HepG2 (cell line): ENCODE results near the gene TNFSF12. TPM values are rescaled to one million over a fixed set of nuclear protein-coding genes. Genes with fewer than 3 reads are reported as not detected.
A peak's percentile ranks its signal among the peaks of the same experiment; 100 is the strongest.

ENCODE experiments used
- EP300 ChIP-seq, 3 experiments: sonication (generic) in 1 of 3; formaldehyde crosslinking in 1 of 3; IDR thresholded peaks; 2 replicates each; pipeline versions ENCODE4 v1.5.1 to v1.6.1; 2011 to 2020; ENCODE audit warnings: low read depth in 2 of 3, low read length in 2 of 3, borderline replicate concordance in 1 of 3, improper control_type of control experiment in 1 of 3, mild to moderate bottlenecking in 1 of 3, missing genetic modification reagents in 1 of 3, moderate library complexity in 1 of 3
- GABPA ChIP-seq, 2 experiments: IDR thresholded peaks; 2 replicates each; pipeline ENCODE4 v1.6.1; 2011 to 2016; ENCODE audit warnings: low read depth in 2 of 2, low read length in 1 of 2, missing biosample characterization in 1 of 2, missing genetic modification characterization in 1 of 2
- KDM1A ChIP-seq: IDR thresholded peaks from 2 replicates; pipeline ENCODE4 v1.6.1; 2016; ENCODE audit warnings: missing compliant biosample characterization
- MAF1 ChIP-seq: sonication (generic); formaldehyde crosslinking; IDR thresholded peaks from 2 replicates; pipeline ENCODE4 v1.5.0; 2020; ENCODE audit warnings: missing genetic modification reagents, borderline replicate concordance
- MAFK ChIP-seq, 2 experiments: IDR thresholded peaks in 1 of 2; conservative IDR thresholded peaks in 1 of 2; 2 replicates each; pipeline ENCODE4 v1.6.1; 2011; ENCODE audit warnings: improper control_type of control experiment in 2 of 2, low read length in 2 of 2
- MBNL3 ChIP-seq: fragments of 250-450 bp; sonication (Bioruptor Pico); conservative IDR thresholded peaks from 2 replicates; pipeline ENCODE4 v1.8.0; 2022; ENCODE audit warnings: mild to moderate bottlenecking, inconsistent platforms
- MED1 ChIP-seq: sonication (generic); formaldehyde crosslinking; IDR thresholded peaks from 2 replicates; pipeline ENCODE4 v1.4.0; 2020; ENCODE audit warnings: missing genetic modification reagents
- MYC ChIP-seq: sonication (generic); formaldehyde crosslinking; IDR thresholded peaks from 2 replicates; pipeline ENCODE4 v1.9.0; 2021; ENCODE audit warnings: missing genetic modification reagents, borderline replicate concordance
- NAIF1 ChIP-seq: sonication (generic); formaldehyde crosslinking; IDR thresholded peaks from 2 replicates; pipeline ENCODE4 v1.5.0; 2020; ENCODE audit warnings: mild to moderate bottlenecking, missing genetic modification reagents, borderline replicate concordance
- NR2F1 ChIP-seq, 2 experiments: fragments of 450-650 bp in 1 of 2; formaldehyde crosslinking in 1 of 2; IDR thresholded peaks; 2 replicates each; pipeline versions ENCODE4 v1.5.0 to v1.6.1; 2016 to 2020; ENCODE audit warnings: mild to moderate bottlenecking in 1 of 2, missing compliant biosample characterization in 1 of 2, missing genetic modification reagents in 1 of 2, moderate library complexity in 1 of 2
- POLR2AphosphoS5 ChIP-seq: IDR thresholded peaks from 2 replicates; pipeline ENCODE4 v1.6.1; 2012; ENCODE audit warnings: low read depth, low read length
- TBX2 ChIP-seq: sonication (generic); formaldehyde crosslinking; IDR thresholded peaks from 2 replicates; pipeline ENCODE4 v1.5.0; 2020; ENCODE audit warnings: missing genetic modification reagents, mild to moderate bottlenecking, borderline replicate concordance
- U2AF2 ChIP-seq: fragments of 200-400 bp; formaldehyde crosslinking; IDR thresholded peaks from 2 replicates; pipeline ENCODE4 v1.6.1; 2017; ENCODE audit warnings: low read depth, mild to moderate bottlenecking, low read length
- YEATS4 ChIP-seq: sonication (generic); formaldehyde crosslinking; IDR thresholded peaks from 2 replicates; pipeline ENCODE4 v1.4.0; 2020; ENCODE audit warnings: missing genetic modification reagents, borderline replicate concordance
- ZFP36 ChIP-seq: fragments of 150-350 bp; IDR thresholded peaks from 2 replicates; pipeline ENCODE4 v1.6.1; 2018; ENCODE audit warnings: borderline replicate concordance, low read length, low read depth; ENCODE audit not compliant: partially characterized antibody
- ZNF225 ChIP-seq: sonication (generic); formaldehyde crosslinking; IDR thresholded peaks from 2 replicates; pipeline ENCODE4 v1.4.0; 2020; ENCODE audit warnings: mild to moderate bottlenecking, missing genetic modification reagents
- polyA plus RNA-seq, 8 experiments: library from polyadenylated mRNA; depleted of rRNA in 3 of 8; stranded (reverse) in 7 of 8; unstranded in 1 of 8; fragments of >200 nt; fragmentation: Illumina TruSeq in 4 of 8; extraction: Trizol in 4 of 8; gene quantifications; 2 replicates each; pipeline versions ENCODE4 v1.2.1 to v1.2.3, GENCODE V29; 2011 to 2016; ENCODE audit warnings: low read depth in 4 of 8, missing spikeins in 1 of 8, mixed read lengths in 1 of 8; ENCODE audit not compliant: insufficient read depth in 1 of 8
- total RNA-seq, 5 experiments: library from RNA; depleted of rRNA; stranded (reverse); fragments of >200 nt; fragmentation: Illumina TruSeq; extraction: Trizol; gene quantifications; 2 replicates each; pipeline ENCODE4 v1.2.3, GENCODE V29; 2016; ENCODE audit warnings: low read depth in 1 of 5
- TF ChIP-seq, protein P1 (sequence below): sonication (generic); formaldehyde crosslinking; IDR thresholded peaks from 2 replicates; pipeline ENCODE4 v1.4.0; 2020; ENCODE audit warnings: missing genetic modification reagents
- TF ChIP-seq, protein P2 (sequence below): sonication (generic); formaldehyde crosslinking; IDR thresholded peaks from 2 replicates; pipeline ENCODE4 v1.5.0; 2020; ENCODE audit warnings: mild to moderate bottlenecking, missing genetic modification reagents, borderline replicate concordance

Gene TNFSF12
- total and polyA plus RNA-seq, 2 of the 13 experiments (the other 11 are each of a cell fraction or from before 2014, with no cell fraction given) = 0.93 to 7.2 TPM

DNA sequence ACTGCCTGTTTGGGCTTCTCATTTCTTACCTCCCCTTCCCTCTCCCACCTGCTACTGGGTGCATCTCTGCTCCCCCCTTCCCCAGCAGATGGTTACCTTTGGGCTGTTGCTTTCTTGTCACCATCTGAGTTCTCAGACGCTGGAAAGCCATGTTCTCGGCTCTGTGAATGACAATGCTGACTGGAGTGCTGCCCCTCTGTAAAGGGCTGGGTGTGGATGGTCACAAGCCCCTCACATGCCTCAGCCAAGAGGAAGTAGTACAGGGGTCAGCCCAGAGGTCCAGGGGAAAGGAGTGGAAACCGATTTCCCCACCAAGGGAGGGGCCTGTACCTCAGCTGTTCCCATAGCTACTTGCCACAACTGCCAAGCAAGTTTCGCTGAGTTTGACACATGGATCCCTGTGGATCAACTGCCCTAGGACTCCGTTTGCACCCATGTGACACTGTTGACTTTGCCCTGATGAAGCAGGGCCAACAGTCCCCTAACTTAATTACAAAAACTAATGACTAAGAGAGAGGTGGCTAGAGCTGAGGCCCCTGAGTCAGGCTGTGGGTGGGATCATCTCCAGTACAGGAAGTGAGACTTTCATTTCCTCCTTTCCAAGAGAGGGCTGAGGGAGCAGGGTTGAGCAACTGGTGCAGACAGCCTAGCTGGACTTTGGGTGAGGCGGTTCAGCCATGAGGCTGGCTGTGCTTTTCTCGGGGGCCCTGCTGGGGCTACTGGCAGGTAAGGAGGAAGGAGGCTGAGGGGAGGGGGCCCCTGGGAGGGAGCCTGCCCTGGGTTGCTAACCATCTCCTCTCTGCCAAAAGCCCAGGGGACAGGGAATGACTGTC, 30.4 kb downstream of the TNFSF12 start, which contains the start of gene CD68 (continued):
- no peak for TF ChIP-seq U2AF2
- peak; percentile 48 to 57; a peak in 2 of 4 replicates for TF ChIP-seq MAFK (conservative IDR thresholded peaks at IDR 0.05 in 1 of 2, IDR thresholded peaks at IDR 0.05 in 1 of 2; ENCODE audit: low read length in 2 of 2)
- TF ChIP-seq NAIF1 (CRISPR knock-in tag) = no peak
- TF ChIP-seq MBNL3 = no peak
- TF ChIP-seq MAF1 (CRISPR knock-in tag) = 0 out of 2 replicates have a peak, but pooled peaks have one; percentile 75
- TF ChIP-seq, protein P1, sequence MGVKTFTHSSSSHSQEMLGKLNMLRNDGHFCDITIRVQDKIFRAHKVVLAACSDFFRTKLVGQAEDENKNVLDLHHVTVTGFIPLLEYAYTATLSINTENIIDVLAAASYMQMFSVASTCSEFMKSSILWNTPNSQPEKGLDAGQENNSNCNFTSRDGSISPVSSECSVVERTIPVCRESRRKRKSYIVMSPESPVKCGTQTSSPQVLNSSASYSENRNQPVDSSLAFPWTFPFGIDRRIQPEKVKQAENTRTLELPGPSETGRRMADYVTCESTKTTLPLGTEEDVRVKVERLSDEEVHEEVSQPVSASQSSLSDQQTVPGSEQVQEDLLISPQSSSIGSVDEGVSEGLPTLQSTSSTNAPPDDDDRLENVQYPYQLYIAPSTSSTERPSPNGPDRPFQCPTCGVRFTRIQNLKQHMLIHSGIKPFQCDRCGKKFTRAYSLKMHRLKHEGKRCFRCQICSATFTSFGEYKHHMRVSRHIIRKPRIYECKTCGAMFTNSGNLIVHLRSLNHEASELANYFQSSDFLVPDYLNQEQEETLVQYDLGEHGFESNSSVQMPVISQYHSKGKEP (CRISPR knock-in tag) = no peak
- TF ChIP-seq ZFP36 = no peak
- peak; percentile 87 for TF ChIP-seq MED1 (CRISPR knock-in tag)
- peak; percentile 91 for TF ChIP-seq MYC
- TF ChIP-seq, protein P2, sequence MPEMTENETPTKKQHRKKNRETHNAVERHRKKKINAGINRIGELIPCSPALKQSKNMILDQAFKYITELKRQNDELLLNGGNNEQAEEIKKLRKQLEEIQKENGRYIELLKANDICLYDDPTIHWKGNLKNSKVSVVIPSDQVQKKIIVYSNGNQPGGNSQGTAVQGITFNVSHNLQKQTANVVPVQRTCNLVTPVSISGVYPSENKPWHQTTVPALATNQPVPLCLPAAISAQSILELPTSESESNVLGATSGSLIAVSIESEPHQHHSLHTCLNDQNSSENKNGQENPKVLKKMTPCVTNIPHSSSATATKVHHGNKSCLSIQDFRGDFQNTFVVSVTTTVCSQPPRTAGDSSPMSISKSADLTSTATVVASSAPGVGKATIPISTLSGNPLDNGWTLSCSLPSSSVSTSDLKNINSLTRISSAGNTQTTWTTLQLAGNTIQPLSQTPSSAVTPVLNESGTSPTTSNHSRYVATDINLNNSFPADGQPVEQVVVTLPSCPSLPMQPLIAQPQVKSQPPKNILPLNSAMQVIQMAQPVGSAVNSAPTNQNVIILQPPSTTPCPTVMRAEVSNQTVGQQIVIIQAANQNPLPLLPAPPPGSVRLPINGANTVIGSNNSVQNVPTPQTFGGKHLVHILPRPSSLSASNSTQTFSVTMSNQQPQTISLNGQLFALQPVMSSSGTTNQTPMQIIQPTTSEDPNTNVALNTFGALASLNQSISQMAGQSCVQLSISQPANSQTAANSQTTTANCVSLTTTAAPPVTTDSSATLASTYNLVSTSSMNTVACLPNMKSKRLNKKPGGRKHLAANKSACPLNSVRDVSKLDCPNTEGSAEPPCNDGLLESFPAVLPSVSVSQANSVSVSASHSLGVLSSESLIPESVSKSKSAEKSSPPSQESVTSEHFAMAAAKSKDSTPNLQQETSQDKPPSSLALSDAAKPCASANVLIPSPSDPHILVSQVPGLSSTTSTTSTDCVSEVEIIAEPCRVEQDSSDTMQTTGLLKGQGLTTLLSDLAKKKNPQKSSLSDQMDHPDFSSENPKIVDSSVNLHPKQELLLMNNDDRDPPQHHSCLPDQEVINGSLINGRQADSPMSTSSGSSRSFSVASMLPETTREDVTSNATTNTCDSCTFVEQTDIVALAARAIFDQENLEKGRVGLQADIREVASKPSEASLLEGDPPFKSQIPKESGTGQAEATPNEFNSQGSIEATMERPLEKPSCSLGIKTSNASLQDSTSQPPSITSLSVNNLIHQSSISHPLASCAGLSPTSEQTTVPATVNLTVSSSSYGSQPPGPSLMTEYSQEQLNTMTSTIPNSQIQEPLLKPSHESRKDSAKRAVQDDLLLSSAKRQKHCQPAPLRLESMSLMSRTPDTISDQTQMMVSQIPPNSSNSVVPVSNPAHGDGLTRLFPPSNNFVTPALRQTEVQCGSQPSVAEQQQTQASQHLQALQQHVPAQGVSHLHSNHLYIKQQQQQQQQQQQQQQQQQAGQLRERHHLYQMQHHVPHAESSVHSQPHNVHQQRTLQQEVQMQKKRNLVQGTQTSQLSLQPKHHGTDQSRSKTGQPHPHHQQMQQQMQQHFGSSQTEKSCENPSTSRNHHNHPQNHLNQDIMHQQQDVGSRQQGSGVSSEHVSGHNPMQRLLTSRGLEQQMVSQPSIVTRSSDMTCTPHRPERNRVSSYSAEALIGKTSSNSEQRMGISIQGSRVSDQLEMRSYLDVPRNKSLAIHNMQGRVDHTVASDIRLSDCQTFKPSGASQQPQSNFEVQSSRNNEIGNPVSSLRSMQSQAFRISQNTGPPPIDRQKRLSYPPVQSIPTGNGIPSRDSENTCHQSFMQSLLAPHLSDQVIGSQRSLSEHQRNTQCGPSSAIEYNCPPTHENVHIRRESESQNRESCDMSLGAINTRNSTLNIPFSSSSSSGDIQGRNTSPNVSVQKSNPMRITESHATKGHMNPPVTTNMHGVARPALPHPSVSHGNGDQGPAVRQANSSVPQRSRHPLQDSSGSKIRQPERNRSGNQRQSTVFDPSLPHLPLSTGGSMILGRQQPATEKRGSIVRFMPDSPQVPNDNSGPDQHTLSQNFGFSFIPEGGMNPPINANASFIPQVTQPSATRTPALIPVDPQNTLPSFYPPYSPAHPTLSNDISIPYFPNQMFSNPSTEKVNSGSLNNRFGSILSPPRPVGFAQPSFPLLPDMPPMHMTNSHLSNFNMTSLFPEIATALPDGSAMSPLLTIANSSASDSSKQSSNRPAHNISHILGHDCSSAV (CRISPR knock-in tag) = no peak
- peak; percentile 88; the same call in 1 of the 2 replicates for TF ChIP-seq TBX2 (CRISPR knock-in tag)
- TF ChIP-seq POLR2AphosphoS5 = peak; percentile 97
- TF ChIP-seq GABPA (IDR thresholded peaks at IDR 0.05; ENCODE audit: low read depth, low read length) = peak; percentile 52
- TF ChIP-seq GABPA (CRISPR knock-in tag; IDR thresholded peaks at IDR 0.05; ENCODE audit: low read depth) = peak; percentile 91
- no peak for TF ChIP-seq ZNF225
- TF ChIP-seq YEATS4 (CRISPR knock-in tag) = peak; percentile 74; the same call in 1 of the 2 replicates
- no peak; a peak in 2 of 4 replicates for TF ChIP-seq NR2F1 (CRISPR knock-in tag; IDR thresholded peaks at IDR 0.05)
- no peak; a peak in 1 of 4 replicates for TF ChIP-seq EP300 (IDR thresholded peaks at IDR 0.05; ENCODE audit: low read depth in 2 of 2, low read length in 2 of 2)
- peak; percentile 34; the same call in 1 of the 2 replicates for TF ChIP-seq EP300 (CRISPR knock-in tag; IDR thresholded peaks at IDR 0.05; ENCODE audit: borderline replicate concordance)
- TF ChIP-seq KDM1A (CRISPR knock-in tag) = no peak
